Measurements from ENCODE around the gene ADAD2.

ADAD2 gene

GRCh38 chr16:84182104-84182503 lies 8.9 kb upstream of the ADAD2 start:
- no peak overlapping the region for H3K4me3 Mint-ChIP-seq
- H3K36me3 Mint-ChIP-seq (ENCODE audit: low read depth) = peaks cover 6% of the 10 kb centered on the region
- no peaks in the 10 kb centered on the region for H3K9me3 Mint-ChIP-seq
- no peak for DNase-seq
- H3K27ac Mint-ChIP-seq = no peak overlapping the region
- H3K4me1 Mint-ChIP-seq = peaks cover 23% of the 10 kb centered on the region
- no peaks in the 10 kb centered on the region for H3K27me3 Mint-ChIP-seq
- no peak for ATAC-seq

DNA sequence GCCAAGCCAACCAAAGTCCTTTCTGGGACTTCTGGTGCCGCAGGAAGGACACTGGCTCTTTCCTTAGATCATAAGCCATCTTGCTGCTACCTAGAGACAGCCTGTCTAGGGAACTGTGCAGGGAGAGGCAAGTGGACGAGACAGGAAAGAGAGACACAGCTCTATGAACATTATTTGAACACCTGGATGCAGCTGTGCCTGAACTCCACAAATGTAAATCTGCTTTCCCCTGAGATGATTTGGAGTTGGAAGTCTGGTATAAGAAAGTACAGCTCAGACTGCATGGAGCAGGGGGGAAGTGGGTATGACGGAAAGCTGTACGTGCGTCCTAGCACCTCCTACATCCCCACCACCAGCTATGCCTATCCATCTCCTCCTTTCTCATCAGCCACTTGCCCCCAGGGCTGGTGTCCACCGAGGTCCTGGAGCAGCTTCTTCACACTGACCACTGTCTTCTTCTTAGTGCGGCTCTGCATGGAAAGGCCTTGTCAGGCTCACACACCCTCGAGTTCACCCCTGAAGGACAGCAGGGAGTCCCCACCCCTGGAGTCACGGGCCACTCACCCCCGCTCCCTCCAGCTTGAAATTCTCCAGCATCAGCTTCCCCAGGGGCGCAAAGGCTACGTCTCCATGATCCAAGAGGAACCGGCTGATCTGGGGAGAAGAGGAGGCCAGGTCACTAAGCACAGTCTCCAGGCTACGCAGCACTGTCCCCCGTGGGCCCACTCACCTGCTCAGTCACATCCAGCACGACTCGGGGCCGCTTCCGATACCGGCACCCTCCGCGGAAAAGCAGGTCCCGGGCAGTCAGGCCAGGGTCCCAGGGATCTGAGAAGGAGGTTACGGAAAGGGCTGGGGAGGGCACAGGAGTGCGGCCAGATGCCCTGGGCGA lies 8.0 kb upstream of the ADAD2 start:
- Mint-ChIP-seq H3K36me3 (ENCODE audit: low read depth) (peaks cover 6% of the 10 kb centered on the region), H3K27me3 (no peaks in the 10 kb centered on the region), H3K4me1 (peaks cover 20% of the 10 kb centered on the region), H3K27ac (no peak overlapping the region), H3K9me3 (no peaks in the 10 kb centered on the region), H3K4me3 (no peak overlapping the region)
- DNase-seq = no peak
- ATAC-seq = no peak

DNA sequence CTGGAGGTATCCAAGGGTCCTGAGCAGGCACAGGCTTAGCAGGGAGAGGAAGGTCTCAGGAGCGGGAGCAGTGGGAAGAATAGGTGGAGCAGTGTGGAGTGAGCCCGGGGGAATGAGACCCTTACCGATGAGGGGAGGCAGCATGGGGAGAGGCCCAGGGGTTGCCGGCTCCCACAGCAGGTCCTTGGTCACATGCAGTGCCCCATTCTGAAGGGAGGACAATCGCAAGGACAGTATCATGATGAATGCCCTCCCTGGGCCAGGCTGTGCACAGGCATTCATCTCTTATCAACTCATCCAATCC lies 7.4 kb upstream of the ADAD2 start:
- H3K4me3 Mint-ChIP-seq = no peak overlapping the region
- H3K9me3 Mint-ChIP-seq = no peaks in the 10 kb centered on the region
- no peak overlapping the region for H3K27ac Mint-ChIP-seq
- DNase-seq (no peak), ATAC-seq (no peak)
- H3K27me3 Mint-ChIP-seq = no peaks in the 10 kb centered on the region
- peaks cover 15% of the 10 kb centered on the region for H3K4me1 Mint-ChIP-seq
- H3K36me3 Mint-ChIP-seq (ENCODE audit: low read depth) = peaks cover 6% of the 10 kb centered on the region

GRCh38 chr16:84183911-84184591 lies 6.9 kb upstream of the ADAD2 start:
- H3K4me1 Mint-ChIP-seq = peaks cover 15% of the 10 kb centered on the region
- no peak overlapping the region for H3K4me3 Mint-ChIP-seq
- ATAC-seq = no peak
- DNase-seq = no peak
- H3K36me3 Mint-ChIP-seq (ENCODE audit: low read depth) = peaks cover 6% of the 10 kb centered on the region
- no peaks in the 10 kb centered on the region for H3K9me3 Mint-ChIP-seq
- no peak overlapping the region for H3K27ac Mint-ChIP-seq
- H3K27me3 Mint-ChIP-seq = no peaks in the 10 kb centered on the region

- H3K27me3 Mint-ChIP-seq = no peaks in the 10 kb centered on the region
- ATAC-seq (no peak), DNase-seq (no peak)
- H3K36me3 Mint-ChIP-seq (ENCODE audit: low read depth) = peaks cover 6% of the 10 kb centered on the region
- H3K27ac Mint-ChIP-seq = peak overlapping the region; percentile 17
- peaks cover 15% of the 10 kb centered on the region for H3K4me1 Mint-ChIP-seq
- peak overlapping the region; percentile 89 for H3K4me3 Mint-ChIP-seq
- H3K9me3 Mint-ChIP-seq = no peaks in the 10 kb centered on the region
Observed at GRCh38 chr16:84184775-84185174, 6.2 kb upstream of the ADAD2 start.

- H3K36me3 Mint-ChIP-seq (ENCODE audit: low read depth) = peaks cover 4% of the 10 kb centered on the region
- H3K4me1 Mint-ChIP-seq = peaks cover 15% of the 10 kb centered on the region
- H3K4me3 Mint-ChIP-seq = peak within 1 kb of the TSS; percentile 89
- ATAC-seq (peak; percentile 83), DNase-seq (peak; percentile 92)
- no peaks in the 10 kb centered on the region for H3K9me3 Mint-ChIP-seq
- H3K27ac Mint-ChIP-seq = peak within 1 kb of the TSS; percentile 88
- H3K27me3 Mint-ChIP-seq = no peaks in the 10 kb centered on the region
Observed at GRCh38 chr16:84186685-84187437, 4.1 kb upstream of the ADAD2 start, which contains the start of gene TAF1C. TAF1C (minus strand) TSS chr16:84187057; CDS start chr16:84184988, 2,069 bp downstream.

GRCh38 chr16:84191466-84191865 lies 509 bp downstream of the ADAD2 start:
- peaks cover 18% of the 10 kb centered on the region for H3K4me1 Mint-ChIP-seq
- no peaks in the 10 kb centered on the region for H3K36me3 Mint-ChIP-seq (ENCODE audit: low read depth)
- no peaks in the 10 kb centered on the region for H3K9me3 Mint-ChIP-seq
- H3K27me3 Mint-ChIP-seq = no peaks in the 10 kb centered on the region
- DNase-seq (no peak), ATAC-seq (no peak)
- H3K4me3 Mint-ChIP-seq = no peak overlapping the region
- H3K27ac Mint-ChIP-seq = no peak overlapping the region

- Mint-ChIP-seq H3K27me3 (no peaks in the 10 kb centered on the region), H3K9me3 (no peaks in the 10 kb centered on the region), H3K4me1 (peaks cover 16% of the 10 kb centered on the region), H3K4me3 (peak overlapping the region; percentile 71), H3K36me3 (ENCODE audit: low read depth) (no peaks in the 10 kb centered on the region), H3K27ac (peak overlapping the region; percentile 60)
- no peak for ATAC-seq
- no peak for DNase-seq
Observed at GRCh38 chr16:84193480-84193879, 2.5 kb downstream of the ADAD2 start.

- H3K36me3 Mint-ChIP-seq (ENCODE audit: low read depth) = no peaks in the 10 kb centered on the region
- peak overlapping the region; percentile 60 for H3K27ac Mint-ChIP-seq
- ATAC-seq = peak; percentile 22
Observed at GRCh38 chr16:84194018-84194417, 3.1 kb downstream of the ADAD2 start.

DNA sequence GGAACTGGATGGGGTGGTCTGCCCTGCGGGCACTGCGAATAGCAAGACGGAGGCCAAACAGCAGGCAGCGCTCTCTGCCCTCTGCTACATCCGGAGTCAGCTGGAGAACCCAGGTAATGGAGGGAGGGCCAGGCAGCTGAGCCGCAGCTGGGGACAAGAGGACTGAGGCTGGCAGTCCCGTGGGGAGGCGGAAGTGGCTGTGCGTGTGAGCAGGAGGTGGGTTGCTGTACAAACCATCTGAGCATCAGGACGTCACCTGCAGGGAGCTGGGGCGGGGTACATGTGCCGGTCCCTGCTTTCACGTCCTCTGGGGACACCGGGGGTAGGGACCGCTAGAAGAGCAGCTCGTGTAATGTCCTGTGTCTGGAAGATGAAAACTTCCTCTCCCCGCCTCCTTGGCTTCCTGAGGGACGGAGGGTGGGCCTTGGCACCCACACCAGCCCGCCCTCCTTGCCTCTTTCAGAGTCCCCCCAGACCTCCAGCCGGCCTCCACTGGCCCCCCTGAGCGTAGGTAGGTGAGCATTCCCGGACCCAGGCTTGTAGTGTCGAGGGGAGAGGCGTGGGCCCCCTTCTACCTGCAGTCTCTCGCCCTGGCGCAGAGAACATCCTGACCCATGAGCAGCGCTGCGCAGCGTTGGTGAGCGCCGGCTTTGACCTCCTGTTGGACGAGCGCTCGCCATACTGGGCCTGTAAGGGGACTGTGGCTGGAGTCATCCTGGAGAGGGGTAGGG lies 3.7 kb downstream of the ADAD2 start:
- H3K4me1 Mint-ChIP-seq = peaks cover 16% of the 10 kb centered on the region
- H3K27me3 Mint-ChIP-seq = no peaks in the 10 kb centered on the region
- peak overlapping the region; percentile 60 for H3K27ac Mint-ChIP-seq
- peak; percentile 34 for DNase-seq
- peak; percentile 46 for ATAC-seq
- H3K9me3 Mint-ChIP-seq = no peaks in the 10 kb centered on the region
- H3K4me3 Mint-ChIP-seq = peak overlapping the region; percentile 71
- no peaks in the 10 kb centered on the region for H3K36me3 Mint-ChIP-seq (ENCODE audit: low read depth)

More at GRCh38 chr16:84194018-84194417, 3.1 kb downstream of the ADAD2 start:
- H3K4me1 Mint-ChIP-seq = peaks cover 16% of the 10 kb centered on the region
- H3K27me3 Mint-ChIP-seq = no peaks in the 10 kb centered on the region
- peak overlapping the region; percentile 71 for H3K4me3 Mint-ChIP-seq
- no peaks in the 10 kb centered on the region for H3K9me3 Mint-ChIP-seq
- peak; percentile 18 for DNase-seq

- no peak overlapping the region for H3K4me3 Mint-ChIP-seq
- H3K4me1 Mint-ChIP-seq = peaks cover 16% of the 10 kb centered on the region
- ATAC-seq = no peak
- no peak overlapping the region for H3K27ac Mint-ChIP-seq
- H3K9me3 Mint-ChIP-seq = no peaks in the 10 kb centered on the region
- no peak for DNase-seq
- H3K27me3 Mint-ChIP-seq = no peaks in the 10 kb centered on the region
- no peaks in the 10 kb centered on the region for H3K36me3 Mint-ChIP-seq (ENCODE audit: low read depth)
Observed at GRCh38 chr16:84195201-84196093, 4.5 kb downstream of the ADAD2 start.

DNA sequence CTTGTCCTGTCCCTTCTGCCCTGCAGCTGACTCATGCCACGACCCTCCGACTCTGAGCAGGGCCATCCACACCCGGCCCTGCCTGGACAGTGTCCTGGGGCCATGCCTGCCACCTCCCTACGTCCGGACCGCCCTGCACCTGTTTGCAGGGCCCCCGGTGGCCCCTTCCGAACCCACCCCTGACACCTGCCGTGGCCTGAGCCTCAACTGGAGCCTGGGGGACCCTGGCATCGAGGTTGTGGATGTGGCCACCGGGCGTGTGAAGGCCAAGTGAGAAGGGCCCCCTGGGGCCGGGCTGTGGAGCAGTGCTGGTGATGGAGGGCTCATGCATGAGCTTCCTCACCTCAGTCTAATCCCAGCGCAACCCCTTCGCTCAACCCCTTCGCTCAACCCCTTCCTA lies 5.1 kb downstream of the ADAD2 start:
- Mint-ChIP-seq H3K36me3 (ENCODE audit: low read depth) (no peaks in the 10 kb centered on the region), H3K27me3 (no peaks in the 10 kb centered on the region), H3K9me3 (no peaks in the 10 kb centered on the region), H3K4me3 (no peak overlapping the region), H3K27ac (no peak overlapping the region), H3K4me1 (peaks cover 16% of the 10 kb centered on the region)
- no peak for ATAC-seq
- no peak for DNase-seq

DNA sequence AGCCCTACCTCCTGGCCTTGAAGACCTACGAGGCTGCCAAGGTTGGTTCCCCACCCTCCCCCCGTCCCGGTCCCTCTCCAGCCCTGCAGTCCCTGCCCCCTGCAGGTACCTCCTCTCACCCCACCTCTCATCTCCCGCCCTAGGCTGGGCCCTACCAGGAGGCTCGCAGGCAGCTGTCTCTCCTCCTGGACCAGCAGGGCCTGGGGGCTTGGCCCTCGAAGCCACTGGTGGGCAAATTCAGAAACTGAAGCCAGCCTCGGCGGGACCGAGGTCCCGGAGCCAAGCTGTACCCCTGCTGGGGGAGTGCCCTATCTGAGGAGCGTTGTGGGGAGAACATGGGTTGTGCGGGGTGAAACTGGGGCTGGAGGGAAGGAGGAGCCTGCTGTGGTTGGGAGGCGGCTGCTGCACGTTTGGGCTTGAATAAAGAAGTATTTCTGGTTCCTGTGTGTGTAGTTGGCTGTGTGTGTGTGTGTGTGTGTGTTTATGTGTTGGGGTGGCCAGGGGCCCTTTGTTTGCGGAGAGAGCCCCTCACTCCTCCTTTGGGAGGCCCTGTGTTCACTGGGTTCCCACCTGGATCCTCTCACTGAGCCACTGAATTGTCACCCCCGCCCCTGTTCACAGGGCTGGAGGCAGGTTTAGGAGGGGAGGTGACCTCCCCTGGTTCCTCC lies 5.9 kb downstream of the ADAD2 start:
- peaks cover 16% of the 10 kb centered on the region for H3K4me1 Mint-ChIP-seq

More for the DNA sequence above, 5.9 kb downstream of the ADAD2 start:
- no peaks in the 10 kb centered on the region for H3K9me3 Mint-ChIP-seq
- H3K27me3 Mint-ChIP-seq = no peaks in the 10 kb centered on the region
- no peak overlapping the region for H3K27ac Mint-ChIP-seq
- ATAC-seq (no peak), DNase-seq (no peak)
- H3K4me3 Mint-ChIP-seq = no peak overlapping the region
- H3K36me3 Mint-ChIP-seq (ENCODE audit: low read depth) = no peaks in the 10 kb centered on the region
